Measurements from ENCODE around the gene DNAJB9. TPM values are rescaled to one million over a fixed set of nuclear protein-coding genes. Genes with fewer than 3 reads are reported as not detected.

Gene DNAJB9
- total RNA-seq, 2 experiments from 2014 or later = 66.5 to 72.1 TPM

DNA sequence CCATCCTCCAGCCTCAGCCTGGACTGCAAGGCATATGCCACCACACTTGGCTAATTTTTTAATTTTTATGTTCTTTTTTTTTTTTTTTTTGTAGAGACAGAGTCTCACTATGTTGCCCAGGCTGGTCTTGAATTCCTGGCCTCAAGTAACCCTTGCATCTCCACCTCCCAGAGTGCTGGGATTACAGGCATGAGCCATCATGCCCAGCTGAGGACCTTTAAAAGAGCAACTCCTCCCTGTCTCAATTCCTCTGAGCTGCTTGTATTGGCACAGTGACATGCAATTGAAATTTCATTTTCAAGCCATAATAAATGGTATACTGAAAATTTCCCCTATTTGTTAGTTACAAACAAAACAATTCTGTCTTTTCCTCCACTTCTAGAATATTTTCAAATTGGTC is 19.5 kb downstream of the DNAJB9 start:
- intact Hi-C loops (cut with DNase I, micrococcal nuclease) = no loop called here
- ATAC-seq (ENCODE audit: poor library complexity) (no peak), DNase-seq (no peak)
- no peak overlapping the region for H3K27ac Mint-ChIP-seq
- H3K4me1 ChIP-seq (ENCODE audit: insufficient read depth, low read length) = no peaks in the 10 kb centered on the region
- H3K36me3 ChIP-seq (ENCODE audit: insufficient read depth, low read length) = no peaks in the 10 kb centered on the region
- CTCF ChIA-PET = no interaction called here
- no peaks in the 10 kb centered on the region for H3K27me3 Mint-ChIP-seq
- H3K27ac ChIP-seq (ENCODE audit: low read depth in 1 of 2, low read length in 2 of 2) = no peak overlapping the region
- H3K27me3 ChIP-seq (ENCODE audit: control insufficient read depth in 1 of 2, insufficient read depth in 2 of 2, low read length in 2 of 2) = no peaks in the 10 kb centered on the region
- H3K9me3 Mint-ChIP-seq = no peaks in the 10 kb centered on the region
- no peaks in the 10 kb centered on the region for H3K9me3 ChIP-seq (ENCODE audit: control insufficient read depth in 1 of 2, insufficient read depth in 1 of 2, low read length in 2 of 2)
- TF ChIP-seq, protein P1, sequence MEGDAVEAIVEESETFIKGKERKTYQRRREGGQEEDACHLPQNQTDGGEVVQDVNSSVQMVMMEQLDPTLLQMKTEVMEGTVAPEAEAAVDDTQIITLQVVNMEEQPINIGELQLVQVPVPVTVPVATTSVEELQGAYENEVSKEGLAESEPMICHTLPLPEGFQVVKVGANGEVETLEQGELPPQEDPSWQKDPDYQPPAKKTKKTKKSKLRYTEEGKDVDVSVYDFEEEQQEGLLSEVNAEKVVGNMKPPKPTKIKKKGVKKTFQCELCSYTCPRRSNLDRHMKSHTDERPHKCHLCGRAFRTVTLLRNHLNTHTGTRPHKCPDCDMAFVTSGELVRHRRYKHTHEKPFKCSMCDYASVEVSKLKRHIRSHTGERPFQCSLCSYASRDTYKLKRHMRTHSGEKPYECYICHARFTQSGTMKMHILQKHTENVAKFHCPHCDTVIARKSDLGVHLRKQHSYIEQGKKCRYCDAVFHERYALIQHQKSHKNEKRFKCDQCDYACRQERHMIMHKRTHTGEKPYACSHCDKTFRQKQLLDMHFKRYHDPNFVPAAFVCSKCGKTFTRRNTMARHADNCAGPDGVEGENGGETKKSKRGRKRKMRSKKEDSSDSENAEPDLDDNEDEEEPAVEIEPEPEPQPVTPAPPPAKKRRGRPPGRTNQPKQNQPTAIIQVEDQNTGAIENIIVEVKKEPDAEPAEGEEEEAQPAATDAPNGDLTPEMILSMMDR (IDR thresholded peaks at IDR 0.05) = no peak
- H3K4me1 Mint-ChIP-seq (ENCODE audit: low read depth) = no peaks in the 10 kb centered on the region
- POLR2A ChIA-PET = no interaction called here
- no peak overlapping the region for H3K4me3 ChIP-seq (ENCODE audit: low read length)
- no peaks in the 10 kb centered on the region for H3K36me3 Mint-ChIP-seq (ENCODE audit: low read depth)
- no peak overlapping the region for H3K4me3 Mint-ChIP-seq

DNA sequence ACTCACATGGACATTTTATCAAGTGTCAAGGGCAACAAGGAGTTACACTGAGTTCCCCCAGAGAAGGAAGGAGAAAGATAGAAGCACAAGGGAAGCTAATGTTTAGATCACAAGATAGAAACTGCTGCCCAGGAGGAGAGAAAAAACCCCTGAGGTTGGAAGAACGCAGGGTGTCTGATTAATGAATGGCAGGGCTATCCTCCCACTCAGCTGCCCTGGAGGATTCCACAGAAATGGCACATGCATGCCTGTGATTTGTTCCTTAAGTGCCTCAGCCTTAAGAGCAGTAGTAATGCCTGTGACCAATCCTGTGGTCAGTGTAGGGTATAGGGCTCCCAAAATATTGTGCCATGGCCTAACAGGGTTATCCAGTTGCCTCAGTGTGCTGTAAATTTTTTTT is 20.2 kb downstream of the DNAJB9 start:
- no peak for DNase-seq
- Mint-ChIP-seq H3K36me3 (ENCODE audit: low read depth) (no peaks in the 10 kb centered on the region), H3K27me3 (no peaks in the 10 kb centered on the region), H3K9me3 (no peaks in the 10 kb centered on the region), H3K4me1 (ENCODE audit: low read depth) (no peaks in the 10 kb centered on the region), H3K4me3 (no peak overlapping the region), H3K27ac (no peak overlapping the region)
- Histone ChIP-seq H3K4me3 (ENCODE audit: low read length) (no peak overlapping the region), H3K36me3 (ENCODE audit: insufficient read depth, low read length) (no peaks in the 10 kb centered on the region), H3K4me1 (ENCODE audit: insufficient read depth, low read length) (no peaks in the 10 kb centered on the region), H3K9me3 (ENCODE audit: control insufficient read depth in 1 of 2, insufficient read depth in 1 of 2, low read length in 2 of 2) (no peaks in the 10 kb centered on the region), H3K27me3 (ENCODE audit: control insufficient read depth in 1 of 2, insufficient read depth in 2 of 2, low read length in 2 of 2) (no peaks in the 10 kb centered on the region), H3K27ac (ENCODE audit: low read depth in 1 of 2, low read length in 2 of 2) (no peak overlapping the region)
- ATAC-seq (ENCODE audit: poor library complexity) = no peak
- TF ChIP-seq, protein P1 (IDR thresholded peaks at IDR 0.05) = no peak
- intact Hi-C loops (cut with DNase I, micrococcal nuclease) = no loop called here
- CTCF ChIA-PET = no interaction called here
- POLR2A ChIA-PET = no interaction called here

DNA sequence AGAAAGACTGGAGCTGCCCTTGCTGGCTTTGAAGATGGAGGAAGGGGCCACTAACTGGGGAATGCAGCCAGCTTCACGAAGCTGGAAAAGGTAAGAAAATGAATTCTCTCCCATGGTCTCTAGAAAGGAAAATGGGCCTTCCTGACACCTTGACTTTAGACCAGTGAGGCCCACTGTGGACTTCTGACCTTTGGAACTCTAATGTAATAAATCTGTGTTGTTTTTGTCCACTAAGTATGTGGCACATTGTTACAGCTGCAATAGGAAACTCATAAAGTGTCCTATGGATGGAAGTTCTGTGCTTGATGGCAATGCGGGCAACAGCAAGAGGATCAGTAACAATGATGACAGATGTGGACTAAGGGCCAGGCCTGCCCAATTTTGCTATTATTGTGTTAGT is 20.9 kb downstream of the DNAJB9 start:
- ATAC-seq (ENCODE audit: poor library complexity) (no peak), DNase-seq (no peak)
- Histone ChIP-seq H3K27ac (ENCODE audit: low read depth in 1 of 2, low read length in 2 of 2) (no peak overlapping the region), H3K4me3 (ENCODE audit: low read length) (no peak overlapping the region), H3K27me3 (ENCODE audit: control insufficient read depth in 1 of 2, insufficient read depth in 2 of 2, low read length in 2 of 2) (no peaks in the 10 kb centered on the region), H3K4me1 (ENCODE audit: insufficient read depth, low read length) (no peaks in the 10 kb centered on the region), H3K9me3 (ENCODE audit: control insufficient read depth in 1 of 2, insufficient read depth in 1 of 2, low read length in 2 of 2) (no peaks in the 10 kb centered on the region), H3K36me3 (ENCODE audit: insufficient read depth, low read length) (no peaks in the 10 kb centered on the region)
- POLR2A ChIA-PET = no interaction called here
- no peaks in the 10 kb centered on the region for H3K36me3 Mint-ChIP-seq (ENCODE audit: low read depth)
- TF ChIP-seq, protein P1 (IDR thresholded peaks at IDR 0.05) = no peak
- CTCF ChIA-PET = no interaction called here
- H3K27ac Mint-ChIP-seq = no peak overlapping the region
- no peaks in the 10 kb centered on the region for H3K27me3 Mint-ChIP-seq
- no peaks in the 10 kb centered on the region for H3K4me1 Mint-ChIP-seq (ENCODE audit: low read depth)
- intact Hi-C loops (cut with DNase I, micrococcal nuclease) = no loop called here
- no peaks in the 10 kb centered on the region for H3K9me3 Mint-ChIP-seq
- no peak overlapping the region for H3K4me3 Mint-ChIP-seq
